ENCODE results near the gene SLC35G3.

DNA sequence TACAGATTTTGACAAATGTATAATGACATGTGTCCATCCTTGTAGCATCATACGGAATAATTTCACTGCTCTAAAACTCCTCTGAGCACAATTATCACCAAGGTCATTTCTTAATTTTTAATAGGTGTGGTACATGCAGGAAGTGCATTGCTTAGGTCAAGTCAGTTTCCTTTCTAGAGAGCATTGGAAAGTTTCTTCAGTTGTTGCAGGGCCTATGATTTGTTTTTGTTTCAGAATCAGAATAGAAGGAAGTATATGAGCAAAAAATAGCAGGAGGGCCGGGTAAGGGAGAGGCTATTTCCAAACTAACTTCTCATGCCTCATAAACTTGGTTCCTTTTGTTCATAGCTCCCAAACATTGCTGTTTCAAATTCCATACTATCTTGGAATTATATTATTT is 24.7 kb upstream of the SLC35G3 start:
- TF ChIP-seq EZH2phosphoT487 (IDR thresholded peaks at IDR 0.05; ENCODE audit: low read depth) (no peak), CTCF (IDR thresholded peaks at IDR 0.05; ENCODE audit: low read depth, low read length) (no peak)
